Activated B cell treated with CpG ODN at 0.5 μM for 24 hours (primary cell): ENCODE data around the gene C21orf91. TPM values are rescaled to one million over a fixed set of nuclear protein-coding genes. Genes with fewer than 3 reads are reported as not detected.

Experiments
- ATAC-seq: fragments of 200-7000 bp; cut with Tn5 transposase; one replicate; pipeline ENCODE4 v1.10.0; 2021; ENCODE audit warnings: low read depth, mild to moderate bottlenecking, moderate library complexity
- CTCF ChIA-PET: fragments of 350-600 bp; sonication (Branson Sonifier 250); formaldehyde crosslinking; loops from one replicate; lab custom pipeline; 2021; ENCODE audit warnings: antibody characterized with exemption; lab: Charles Lee
- POLR2A ChIA-PET: fragments of 350-600 bp; sonication (Branson Sonifier 250); formaldehyde crosslinking; loops from one replicate; lab custom pipeline; 2021; ENCODE audit warnings: antibody characterized with exemption; lab: Charles Lee
- DNase-seq: peaks from one replicate; pipeline ENCODE4 v3.0.0; 2022
- H3K27ac Mint-ChIP-seq: one replicate; pipeline ENCODE4 v1.8.0; 2020; ENCODE audit warnings: mixed read lengths
- H3K27me3 Mint-ChIP-seq: one replicate; pipeline ENCODE4 v1.8.0; 2021; ENCODE audit warnings: mixed read lengths
- H3K36me3 Mint-ChIP-seq: one replicate; pipeline ENCODE4 v1.8.0; 2021; ENCODE audit warnings: low read depth, mixed read lengths
- H3K4me1 Mint-ChIP-seq: one replicate; pipeline ENCODE4 v1.8.0; 2021; ENCODE audit warnings: mixed read lengths
- H3K4me3 Mint-ChIP-seq: one replicate; pipeline ENCODE4 v1.8.0; 2020; ENCODE audit warnings: mild to moderate bottlenecking, mixed read lengths
- H3K9me3 Mint-ChIP-seq: one replicate; pipeline ENCODE4 v1.8.0; 2020; ENCODE audit warnings: mixed read lengths
- CTCF ChIP-seq: fragments of 200-600 bp; IDR thresholded peaks from one replicate; pipeline ENCODE4 v1.8.0; 2022; ENCODE audit warnings: antibody characterized with exemption, mild to moderate bottlenecking
- intact Hi-C: fragments of 100-400 bp; cut with micrococcal nuclease; formaldehyde crosslinking; loops from one replicate; pipeline ENCODE4 v1.15.1; 2024
- total RNA-seq: library from RNA; stranded (reverse); gene quantifications from 2 replicates; pipeline ENCODE4 v1.2.3, GENCODE V29; 2022

The C21orf91 gene
- total RNA-seq, 1 donor from 2014 or later, result 34.2 TPM

- intact Hi-C loops, result loop anchor here (1.0 kb wide), 3 partner anchors 10 to 24 kb away; no protein-coding TSS in a partner anchor
- Mint-ChIP-seq H3K27me3 (no peaks in the 10 kb centered on the region), H3K27ac (peak overlapping the region; percentile 53), H3K9me3 (no peaks in the 10 kb centered on the region), H3K4me1 (peaks cover 54% of the 10 kb centered on the region), H3K36me3 (peaks cover 47% of the 10 kb centered on the region), H3K4me3 (no peak overlapping the region)
- ATAC-seq, result no peak
- no peak for DNase-seq
- TF ChIP-seq CTCF, result no peak
- CTCF ChIA-PET, result interaction anchor here (0.6 kb wide), 1 partner anchor 22 kb away, joined by 3 read pairs; no protein-coding TSS in a partner anchor
- POLR2A ChIA-PET, result interaction anchor here (1.6 to 3.6 kb wide), 2 partner anchors 11 to 24 kb away, joined by 6 to 22 read pairs; partner anchors contain the start of gene C21orf91
Measured at GRCh38 chr21:17794518-17795145, 24.5 kb downstream of the C21orf91 start.

- intact Hi-C loops, result loop anchor here (1.0 kb wide), 3 partner anchors 9 to 25 kb away; no protein-coding TSS in a partner anchor
- Mint-ChIP-seq H3K36me3 (peaks cover 47% of the 10 kb centered on the region), H3K4me3 (peak overlapping the region; percentile 56), H3K9me3 (no peaks in the 10 kb centered on the region), H3K27me3 (no peaks in the 10 kb centered on the region), H3K27ac (peak overlapping the region; percentile 53), H3K4me1 (peaks cover 57% of the 10 kb centered on the region)
- DNase-seq, result no peak
- ChIA-PET CTCF (interaction anchor here (0.6 to 0.7 kb wide), 2 partner anchors 23 to 114 kb away, joined by 3 to 4 read pairs; no protein-coding TSS in a partner anchor), POLR2A (interaction anchor here (1.6 to 3.6 kb wide), 2 partner anchors 10 to 25 kb away, joined by 6 to 22 read pairs; partner anchors contain the start of gene C21orf91)
- TF ChIP-seq CTCF, result no peak
- ATAC-seq, result peak; percentile 72
Measured at GRCh38 chr21:17793246-17794123, 25.7 kb downstream of the C21orf91 start.

- Mint-ChIP-seq H3K4me1 (peaks cover 61% of the 10 kb centered on the region), H3K4me3 (peak overlapping the region; percentile 17), H3K36me3 (peaks cover 48% of the 10 kb centered on the region), H3K27me3 (no peaks in the 10 kb centered on the region), H3K9me3 (peaks cover 5% of the 10 kb centered on the region), H3K27ac (no peak overlapping the region)
- TF ChIP-seq CTCF, result no peak
- no peak for ATAC-seq
- POLR2A ChIA-PET, result interaction anchor here (1.9 to 2.0 kb wide), 2 partner anchors 8 to 29 kb away, joined by 4 to 7 read pairs; no protein-coding TSS in a partner anchor
- no peak for DNase-seq
- CTCF ChIA-PET, result no interaction called here
- intact Hi-C loops, result loop anchor here (1.0 kb wide), 1 partner anchor 10 kb away; no protein-coding TSS in a partner anchor
Measured at GRCh38 chr21:17789656-17790055, 29.5 kb downstream of the C21orf91 start.

- Mint-ChIP-seq H3K4me3 (peak overlapping the region; percentile 45), H3K4me1 (peaks cover 61% of the 10 kb centered on the region), H3K27me3 (no peaks in the 10 kb centered on the region), H3K27ac (no peak overlapping the region), H3K36me3 (peaks cover 47% of the 10 kb centered on the region), H3K9me3 (peaks cover 5% of the 10 kb centered on the region)
- ATAC-seq (no peak), DNase-seq (no peak)
- TF ChIP-seq CTCF, result no peak
- intact Hi-C loops, result loop anchor here (1.0 kb wide), 1 partner anchor 10 kb away; no protein-coding TSS in a partner anchor
- ChIA-PET POLR2A (no interaction called here), CTCF (no interaction called here)
Measured at GRCh38 chr21:17789069-17789468, 30.1 kb downstream of the C21orf91 start.
